ENCODE results near the gene RPL27. TPM values are rescaled to one million over a fixed set of nuclear protein-coding genes. Genes with fewer than 3 reads are reported as not detected.

The RPL27 gene
- total RNA-seq (2022; extraction: Qiagen RNA extraction; ENCODE audit: low read depth) = 2,973 to 3,984 TPM (median 3,050 TPM) in 5 replicates

DNA sequence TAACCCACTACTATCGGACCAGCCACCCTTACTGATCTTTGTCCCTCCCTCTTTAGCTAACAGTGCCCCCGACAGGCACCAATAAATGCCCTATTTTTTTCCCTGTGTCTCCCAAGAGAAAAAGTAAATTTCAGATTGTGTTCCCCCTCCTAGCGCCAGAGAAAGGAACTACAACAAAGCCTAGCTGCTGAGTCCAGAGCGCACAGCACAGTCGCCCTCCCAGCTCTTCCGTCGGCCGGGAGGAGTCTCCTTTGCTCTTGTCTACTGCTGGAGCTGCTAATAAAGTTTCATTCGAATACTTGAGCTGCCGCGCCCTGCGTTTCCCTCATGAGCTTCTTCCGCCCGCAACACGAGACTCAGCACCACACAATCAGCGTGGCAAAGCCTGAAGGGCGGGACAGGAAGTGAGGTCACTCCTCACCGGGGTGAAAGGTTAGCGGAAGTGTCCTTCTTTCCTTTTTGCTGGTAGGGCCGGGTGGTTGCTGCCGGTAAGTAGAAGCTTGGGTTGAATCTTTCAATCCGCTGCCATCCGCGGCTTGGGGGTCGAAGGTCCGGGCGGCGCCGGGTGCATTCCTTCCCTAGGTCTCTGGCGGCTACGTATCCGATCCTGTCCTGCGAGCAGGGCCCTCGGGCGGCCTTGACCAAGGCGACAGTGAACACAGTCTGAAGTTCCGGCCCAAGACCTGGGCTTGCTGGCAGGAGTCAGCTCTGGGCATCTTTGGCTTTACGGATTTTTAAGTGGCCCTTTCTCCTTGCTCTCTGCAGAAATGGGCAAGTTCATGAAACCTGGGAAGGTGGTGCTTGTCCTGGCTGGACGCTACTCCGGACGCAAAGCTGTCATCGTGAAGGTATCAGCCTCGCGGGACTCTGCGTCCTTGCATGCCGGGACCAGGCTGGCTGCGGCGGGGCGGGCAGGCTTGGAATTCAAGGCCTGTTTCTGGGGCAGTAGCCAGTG is at the start of gene RPL27:
Gene RPL27 (plus strand): TSS at position 436 of the 955 bp plus-strand sequence. CDS start 332 bp downstream, at position 768.

DNA sequence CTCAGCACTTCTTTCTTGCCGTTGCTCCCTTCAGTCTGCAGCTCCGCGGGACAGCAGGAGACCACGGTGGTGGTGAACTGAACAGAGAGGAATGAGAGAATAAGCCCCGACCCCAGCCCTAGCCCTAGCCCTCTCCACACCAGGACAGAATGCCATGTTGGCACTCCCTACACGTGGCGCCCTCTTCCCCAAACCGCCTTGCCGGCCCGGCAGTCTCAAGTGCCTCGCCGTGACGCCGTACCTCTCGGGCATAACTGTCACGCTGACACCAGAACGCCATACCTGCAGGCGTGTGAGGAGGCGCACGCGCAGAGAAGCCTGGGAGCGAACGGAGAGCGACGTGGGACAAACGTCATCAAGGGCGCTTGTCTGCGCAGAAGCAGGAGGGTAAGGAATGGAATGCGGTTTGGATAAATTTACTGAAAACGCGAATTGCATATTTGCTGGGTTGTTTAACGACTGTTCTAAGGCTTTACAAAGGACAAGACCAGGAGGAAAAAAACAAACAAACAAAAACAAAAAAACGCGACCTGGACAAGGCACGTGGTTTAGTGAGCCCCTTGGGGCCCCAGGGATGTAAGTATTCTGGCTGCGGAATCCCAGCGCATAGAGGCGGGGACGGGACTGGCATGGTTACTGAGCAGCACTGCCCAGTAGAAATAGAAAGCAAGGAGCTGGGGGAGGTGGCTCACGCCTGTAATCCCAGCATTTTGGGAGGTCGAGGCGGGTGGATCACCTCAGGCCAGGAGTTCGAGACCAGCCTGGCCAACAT is 33.9 kb upstream of the RPL27 start, which contains the start of gene AARSD1:
Gene AARSD1 (minus strand): TSS at position 294 of the 772 bp plus-strand sequence. CDS start 14 bp downstream, at position 280.

DNA sequence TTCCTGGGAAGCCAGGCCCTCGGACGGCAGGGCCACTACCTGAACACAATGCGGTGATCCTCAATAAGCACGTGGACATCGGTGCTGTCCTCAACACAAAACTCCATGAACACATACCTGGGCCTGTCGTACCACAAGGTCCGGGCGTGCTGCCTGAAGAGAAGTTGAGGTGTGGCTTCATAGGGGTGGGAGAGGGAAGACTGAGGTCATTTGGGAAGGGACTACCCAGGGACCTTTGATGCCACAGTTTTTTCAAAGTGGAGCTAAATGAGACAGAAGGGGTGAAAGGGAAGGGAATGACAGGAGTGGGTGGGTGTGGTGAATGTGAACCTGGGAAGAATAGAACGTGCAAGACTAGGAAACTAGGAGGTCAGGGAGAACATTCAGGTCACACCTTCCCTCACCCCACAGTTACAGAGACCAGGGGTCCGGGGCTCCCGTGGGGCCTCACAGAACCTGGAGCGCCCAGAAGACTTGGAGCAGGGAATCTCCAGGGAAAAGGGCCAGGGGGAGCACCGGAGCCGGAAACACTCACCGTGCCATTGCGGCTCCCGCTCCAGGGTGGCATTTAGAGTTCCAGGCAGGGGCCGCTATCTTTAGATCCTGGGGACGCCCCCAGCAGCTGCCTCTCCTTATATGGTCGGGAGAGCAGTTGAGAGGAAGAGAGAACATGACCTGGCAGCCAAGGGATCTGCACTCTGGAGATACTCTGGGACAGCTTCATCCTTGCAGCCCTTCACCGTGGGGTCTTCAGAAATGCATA is 18.5 kb upstream of the RPL27 start, which contains the start of gene PTGES3L:
Gene PTGES3L (minus strand): TSS at position 570 of the 763 bp plus-strand sequence. CDS start 27 bp downstream, at position 543.

DNA sequence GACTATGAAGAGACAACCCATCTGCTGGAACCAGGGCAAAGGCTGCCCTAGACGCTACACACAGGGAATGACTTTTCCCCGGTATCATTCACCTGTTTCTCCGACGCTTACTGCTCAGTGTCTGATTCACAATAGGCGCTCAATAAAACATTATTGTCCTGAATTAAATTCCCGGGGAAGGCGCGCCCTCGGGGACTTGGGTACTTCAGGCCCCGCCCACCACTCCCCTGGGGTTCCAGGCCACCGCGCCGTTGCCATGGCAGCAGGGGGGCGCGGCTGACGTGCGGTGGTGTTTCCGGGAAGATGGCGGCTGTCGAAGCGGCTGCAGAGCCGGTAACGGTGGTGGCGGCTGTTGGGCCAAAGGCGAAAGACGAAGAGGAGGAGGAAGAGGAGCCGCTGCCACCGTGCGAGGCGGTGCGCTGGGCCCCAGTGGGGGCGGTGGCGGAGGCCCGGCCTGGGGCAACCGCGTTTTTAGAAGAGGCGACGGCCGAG is 17.9 kb upstream of the RPL27 start, which contains the start of gene RUNDC1:
Gene RUNDC1 (plus strand): TSS at position 292 of the 492 bp plus-strand sequence. CDS start 12 bp downstream, at position 304.

DNA sequence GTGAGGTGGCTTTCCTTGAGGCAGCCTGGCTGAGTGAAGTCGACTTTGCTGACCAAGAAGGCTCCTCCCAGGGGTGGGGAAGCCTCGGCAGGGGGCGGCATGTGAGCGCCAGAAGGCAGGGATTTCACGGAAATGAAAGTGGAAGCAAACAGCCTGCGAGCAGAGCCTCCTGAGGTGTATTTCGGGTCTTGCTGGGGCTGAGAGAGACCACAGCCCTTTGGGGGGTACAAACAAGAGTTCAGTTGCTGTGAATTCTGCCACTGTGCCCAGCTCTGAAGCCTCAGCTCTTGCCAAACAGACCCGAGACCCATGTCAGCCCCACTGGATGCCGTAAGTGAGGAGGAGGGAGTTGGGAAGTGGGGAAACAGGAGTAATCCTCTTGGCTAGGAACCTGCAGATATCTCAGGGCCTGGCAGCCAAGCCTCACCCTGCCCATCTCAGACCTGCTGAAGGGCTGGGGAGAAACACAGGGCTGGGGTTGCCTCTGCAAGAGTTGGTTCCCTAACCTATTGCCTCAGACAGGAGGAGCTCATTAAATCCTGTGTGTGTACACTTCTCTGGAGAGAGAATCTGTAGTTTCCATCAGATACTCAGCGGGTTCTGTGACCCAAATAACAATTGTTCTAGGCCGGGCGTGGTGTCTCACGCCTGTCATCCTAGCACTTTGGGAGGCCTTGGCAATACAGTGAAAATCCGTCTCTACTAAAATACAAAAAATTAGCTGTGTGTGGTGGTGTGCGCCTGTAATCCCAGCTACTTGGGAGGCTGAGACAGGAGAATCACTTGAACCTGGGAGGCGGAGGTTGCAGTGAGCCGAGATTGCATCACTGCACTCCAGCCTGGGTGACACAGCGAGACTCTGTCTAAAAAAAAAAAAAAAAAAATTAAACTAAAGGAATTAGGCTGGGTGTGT is 8.7 kb downstream of the RPL27 start, which contains the start of gene IFI35:
Gene IFI35 (plus strand): TSS at position 146 of the 913 bp plus-strand sequence. CDS start 164 bp downstream, at position 310.

DNA sequence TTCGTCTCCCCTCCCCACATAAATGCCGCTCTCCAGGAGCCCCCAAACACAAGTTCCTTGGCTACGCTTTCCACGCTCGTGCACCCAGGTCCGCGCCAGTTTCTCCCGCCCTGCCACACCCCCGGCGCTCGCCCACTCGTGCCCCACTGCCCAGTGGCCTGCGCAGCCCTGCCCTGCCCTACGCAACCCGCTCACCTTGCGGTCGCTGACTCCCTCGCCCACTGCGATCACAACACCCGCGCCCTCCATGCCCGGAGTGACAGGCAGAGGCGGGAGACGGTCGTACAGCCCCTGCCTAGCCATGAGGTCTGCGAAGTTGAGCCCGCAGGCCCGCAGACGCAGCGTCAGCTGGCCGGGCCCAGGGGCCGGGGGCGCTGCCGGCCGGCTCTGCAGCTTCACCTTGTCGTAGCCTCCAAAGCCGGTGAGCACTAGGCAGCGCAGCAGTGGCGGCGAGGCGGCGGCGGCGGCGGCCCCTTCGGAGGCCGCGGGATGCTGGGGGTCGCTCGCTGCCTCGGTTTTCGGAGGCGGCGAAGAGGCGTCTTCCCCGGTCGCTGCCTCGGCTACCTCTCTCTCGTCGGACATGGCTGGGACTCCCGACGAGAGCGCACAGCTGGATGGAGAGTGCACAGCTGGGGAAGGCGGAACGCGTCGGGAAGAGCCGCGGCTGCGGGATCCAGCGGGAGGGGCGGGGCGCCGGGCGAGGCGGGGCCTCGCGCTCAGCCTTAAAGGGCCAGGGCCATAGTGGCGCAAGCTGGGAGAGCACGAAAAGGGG is 23.7 kb downstream of the RPL27 start, which contains the start of gene VAT1:
Gene VAT1 (minus strand): TSS at position 645 of the 772 bp plus-strand sequence. CDS start 63 bp downstream, at position 582.

DNA sequence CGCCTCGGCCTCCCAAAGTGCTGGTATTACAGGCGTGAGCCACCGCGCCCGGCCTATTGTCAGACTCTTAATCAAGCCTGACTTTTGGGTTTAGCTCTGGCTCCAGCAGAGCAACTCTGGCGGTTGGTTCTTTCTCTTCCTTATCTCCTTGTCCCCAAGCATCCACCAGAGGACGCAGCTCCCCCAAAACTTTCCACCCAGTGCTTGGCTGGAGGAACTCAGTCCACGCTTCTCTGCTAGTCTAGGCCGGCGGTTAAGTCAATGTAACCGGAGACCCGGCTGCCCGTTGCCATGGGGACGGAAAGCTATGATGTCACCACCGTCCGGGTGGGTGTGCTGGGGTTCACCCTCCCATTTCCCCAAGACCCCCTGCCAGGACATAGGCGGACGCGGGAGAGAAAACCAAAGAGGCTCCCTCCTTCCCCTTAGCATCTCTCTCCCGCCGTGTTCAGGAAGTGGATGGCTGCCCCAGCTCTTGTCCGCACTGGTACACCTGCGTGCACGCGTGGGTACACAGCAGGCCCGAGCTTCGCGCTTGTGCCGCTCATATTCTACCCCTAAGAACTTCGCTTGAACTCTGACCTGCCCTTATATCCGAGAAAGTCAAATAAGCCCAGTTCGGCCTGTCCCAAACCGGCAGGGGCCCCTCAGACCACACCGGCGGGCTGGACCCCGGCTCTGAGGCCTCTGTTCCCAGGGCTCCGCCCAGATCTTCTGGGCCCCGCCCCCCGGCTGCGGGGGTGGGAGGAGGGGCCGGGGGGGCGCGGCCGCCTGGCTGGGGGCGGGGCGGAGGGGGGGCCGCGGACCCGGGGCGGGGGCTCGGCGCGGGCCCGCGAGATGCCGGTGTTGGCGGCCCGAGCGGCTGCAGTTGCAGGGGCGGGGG is 26.4 kb downstream of the RPL27 start, which contains the start of gene RND2:
Gene RND2 (plus strand): TSS at position 825 of the 883 bp plus-strand sequence. CDS start 117 bp downstream, outside the sequence.

Other genes with a start within 250 kb of the RPL27 start
- gene RAMP2, start 237.2 kb upstream of the RPL27 start, total RNA-seq (2022; extraction: Qiagen RNA extraction; ENCODE audit: low read depth) = 0.65 to 1.7 TPM (median 1.4 TPM) in 5 replicates
- 121 to 129 TPM (median 125 TPM) in 5 replicates for gene VPS25, start 225.0 kb upstream of the RPL27 start, total RNA-seq (2022; extraction: Qiagen RNA extraction; ENCODE audit: low read depth)
- gene WNK4, start 217.8 kb upstream of the RPL27 start, total RNA-seq (2022; extraction: Qiagen RNA extraction; ENCODE audit: low read depth) = 0.90 to 1.1 TPM (median 1.0 TPM) in 5 replicates
- gene COA3, start 199.7 kb upstream of the RPL27 start, total RNA-seq (2022; extraction: Qiagen RNA extraction; ENCODE audit: low read depth) = 125 to 149 TPM (median 135 TPM) in 5 replicates
- 0.05 to 0.08 TPM (median 0.06 TPM) in 3 of 5 replicates, not detected in the others for gene CNTD1, start 199.6 kb upstream of the RPL27 start, total RNA-seq (2022; extraction: Qiagen RNA extraction; ENCODE audit: low read depth)
- 76.1 to 101 TPM (median 78.7 TPM) in 5 replicates for gene BECN1, start 174.1 kb upstream of the RPL27 start, total RNA-seq (2022; extraction: Qiagen RNA extraction; ENCODE audit: low read depth)
- gene PSME3, start 165.0 kb upstream of the RPL27 start, total RNA-seq (2022; extraction: Qiagen RNA extraction; ENCODE audit: low read depth) = 225 to 285 TPM (median 238 TPM) in 5 replicates
- 1.8 to 2.3 TPM (median 1.9 TPM) in 5 replicates for gene AOC2, start 153.8 kb upstream of the RPL27 start, total RNA-seq (2022; extraction: Qiagen RNA extraction; ENCODE audit: low read depth)
- 1.1 to 2.2 TPM (median 1.4 TPM) in 5 replicates for gene AOC3, start 147.2 kb upstream of the RPL27 start, total RNA-seq (2022; extraction: Qiagen RNA extraction; ENCODE audit: low read depth)
- gene G6PC1, start 97.6 kb upstream of the RPL27 start, total RNA-seq (2022; extraction: Qiagen RNA extraction; ENCODE audit: low read depth) = not detected in 5 replicates
- 53.8 to 58.0 TPM (median 57.6 TPM) in 5 replicates for gene AARSD1, start 34.0 kb upstream of the RPL27 start, total RNA-seq (2022; extraction: Qiagen RNA extraction; ENCODE audit: low read depth)
- 0.73 to 2.0 TPM (median 1.0 TPM) in 5 replicates for gene PTGES3L, start 18.3 kb upstream of the RPL27 start, total RNA-seq (2022; extraction: Qiagen RNA extraction; ENCODE audit: low read depth)
- 20.6 to 23.0 TPM (median 22.1 TPM) in 5 replicates for gene RUNDC1, start 17.9 kb upstream of the RPL27 start, total RNA-seq (2022; extraction: Qiagen RNA extraction; ENCODE audit: low read depth)
- gene IFI35, start 8.4 kb downstream of the RPL27 start, total RNA-seq (2022; extraction: Qiagen RNA extraction; ENCODE audit: low read depth) = 18.2 to 21.6 TPM (median 18.9 TPM) in 5 replicates
- 211 to 235 TPM (median 231 TPM) in 5 replicates for gene VAT1, start 24.0 kb downstream of the RPL27 start, total RNA-seq (2022; extraction: Qiagen RNA extraction; ENCODE audit: low read depth)
- gene RND2, start 26.8 kb downstream of the RPL27 start, total RNA-seq (2022; extraction: Qiagen RNA extraction; ENCODE audit: low read depth) = 0.07 to 0.29 TPM (median 0.17 TPM) in 5 replicates
- gene BRCA1, start 126.9 kb downstream of the RPL27 start, total RNA-seq (2022; extraction: Qiagen RNA extraction; ENCODE audit: low read depth) = 21.8 to 26.1 TPM (median 23.4 TPM) in 5 replicates
- 29.1 to 41.6 TPM (median 39.5 TPM) in 5 replicates for gene NBR1, start 172.8 kb downstream of the RPL27 start, total RNA-seq (2022; extraction: Qiagen RNA extraction; ENCODE audit: low read depth)
- gene TMEM106A, start 213.5 kb downstream of the RPL27 start, total RNA-seq (2022; extraction: Qiagen RNA extraction; ENCODE audit: low read depth) = 0.77 to 1.5 TPM (median 0.94 TPM) in 5 replicates
- not detected in 5 replicates for gene CCDC200, start 230.2 kb downstream of the RPL27 start, total RNA-seq (2022; extraction: Qiagen RNA extraction; ENCODE audit: low read depth)
- not detected in 5 replicates for gene RNU2-1, start 235.6 kb downstream of the RPL27 start, total RNA-seq (2022; extraction: Qiagen RNA extraction; ENCODE audit: low read depth)

Measured in A549 treated with GW870086 at 1 μM for 4 hours (cell line).